AG08395 (cell line): ENCODE results near the gene PAGR1.
"Not testable (repeated sequence)": the region's sequence is repeated elsewhere in the genome, so short reads cannot be mapped to it uniquely, and the experiment has no call there.

Experiments
- DNase-seq: peaks from one replicate; pipeline ENCODE4 v3.0.0; 2012; ENCODE audit warnings: mixed read lengths, low spot score

Gene PAGR1

DNA sequence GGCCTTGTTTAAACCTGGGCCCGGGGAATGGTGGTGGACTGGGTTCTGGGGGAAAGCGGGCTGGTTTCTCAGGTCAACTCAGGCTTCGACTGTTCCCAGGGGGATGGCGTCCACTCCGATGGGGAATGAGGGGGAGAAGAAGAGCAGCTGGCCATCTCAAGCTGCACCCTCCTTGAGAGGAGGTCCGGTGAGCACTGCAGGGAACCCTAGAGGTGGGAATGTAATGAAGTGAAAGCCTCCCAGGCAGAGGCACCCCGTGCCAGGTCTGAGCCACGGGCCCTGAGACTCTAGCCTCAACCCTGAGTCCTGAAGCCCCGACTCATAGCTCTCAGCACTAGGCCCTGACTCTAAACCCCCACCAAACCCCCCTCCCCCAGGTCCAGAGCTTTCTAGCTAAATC, 48.3 kb downstream of the PAGR1 start:
- no peak for DNase-seq

- DNase-seq, result no peak
Observed at GRCh38 chr16:29868396-29869009, 52.6 kb downstream of the PAGR1 start.

GRCh38 chr16:29869067-29869466, 53.1 kb downstream of the PAGR1 start:
- DNase-seq, result not testable (repeated sequence)
